WTC11 (cell line): ENCODE data around the gene TIMM10B. TPM values are rescaled to one million over a fixed set of nuclear protein-coding genes. Genes with fewer than 3 reads are reported as not detected.

Source experiments
- ATAC-seq: fragments of 200-7000 bp; cut with Tn5 transposase; 2 replicates; pipeline ENCODE4 v1.10.0; 2021; ENCODE audit warnings: mild to moderate bottlenecking, moderate library complexity
- CTCF ChIA-PET: fragments of 300-600 bp; sonication (Branson Sonifier 250); formaldehyde crosslinking; loops from one replicate; lab custom pipeline; 2021; ENCODE audit warnings: antibody characterized with exemption; lab: Charles Lee
- POLR2A ChIA-PET: fragments of 350-600 bp; sonication (Branson Sonifier 250); formaldehyde crosslinking; loops from one replicate; lab custom pipeline; 2021; ENCODE audit warnings: antibody characterized with exemption; lab: Charles Lee
- DNase-seq: peaks from one replicate; pipeline ENCODE4 v3.0.0; 2021; ENCODE audit warnings: low spot score
- H3K27ac Mint-ChIP-seq: 2 replicates; pipeline ENCODE4 v1.8.0; 2021; ENCODE audit warnings: mixed read lengths
- H3K27me3 Mint-ChIP-seq: 2 replicates; pipeline ENCODE4 v1.8.0; 2021; ENCODE audit warnings: low read depth, mild to moderate bottlenecking, moderate library complexity, mixed read lengths
- H3K36me3 Mint-ChIP-seq: 2 replicates; pipeline ENCODE4 v1.8.0; 2021; ENCODE audit warnings: mixed read lengths
- H3K4me1 Mint-ChIP-seq: 2 replicates; pipeline ENCODE4 v1.8.0; 2022; ENCODE audit warnings: mixed read lengths
- H3K4me3 Mint-ChIP-seq: 2 replicates; pipeline ENCODE4 v1.8.0; 2021; ENCODE audit warnings: mild to moderate bottlenecking, moderate library complexity, mixed read lengths
- H3K9me3 Mint-ChIP-seq: 2 replicates; pipeline ENCODE4 v1.8.0; 2021; ENCODE audit warnings: mixed read lengths
- ATF2 ChIP-seq: sonication (generic); formaldehyde crosslinking; IDR thresholded peaks from 2 replicates; pipeline ENCODE4 v1.8.1; 2022; ENCODE audit warnings: low read depth, missing genetic modification reagents, borderline replicate concordance
- ERG ChIP-seq: fragments of 250-450 bp; sonication (Bioruptor Pico); IDR thresholded peaks from 2 replicates; pipeline ENCODE4 v1.8.0; 2021; ENCODE audit warnings: mild to moderate bottlenecking
- ESRRA ChIP-seq: sonication (generic); formaldehyde crosslinking; IDR thresholded peaks from 2 replicates; pipeline ENCODE4 v1.8.1; 2022; ENCODE audit warnings: mild to moderate bottlenecking, missing genetic modification reagents, borderline replicate concordance
- FOXP1 ChIP-seq: sonication (generic); formaldehyde crosslinking; IDR thresholded peaks from 2 replicates; pipeline ENCODE4 v1.8.0; 2022; ENCODE audit warnings: missing genetic modification reagents, mild to moderate bottlenecking, moderate library complexity, borderline replicate concordance
- GRHL2 ChIP-seq: fragments of 250-450 bp; sonication (Bioruptor Pico); IDR thresholded peaks from 2 replicates; pipeline ENCODE4 v1.8.0; 2022; ENCODE audit warnings: mild to moderate bottlenecking, moderate library complexity; ENCODE audit not compliant: insufficient replicate concordance, severe bottlenecking
- HMGA2 ChIP-seq: fragments of 250-450 bp; sonication (Bioruptor Pico); IDR thresholded peaks from 2 replicates; pipeline ENCODE4 v1.4.0; 2021; ENCODE audit warnings: mild to moderate bottlenecking, moderate library complexity
- JUN ChIP-seq: sonication (generic); formaldehyde crosslinking; IDR thresholded peaks from 2 replicates; pipeline ENCODE4 v1.8.0; 2023; ENCODE audit warnings: mild to moderate bottlenecking, missing genetic modification reagents
- NFE2L1 ChIP-seq: sonication (generic); formaldehyde crosslinking; IDR thresholded peaks from 2 replicates; pipeline ENCODE4 v1.8.1; 2023; ENCODE audit warnings: missing genetic modification reagents
- NFYB ChIP-seq: sonication (generic); formaldehyde crosslinking; conservative IDR thresholded peaks from 2 replicates; pipeline ENCODE4 v1.8.0; 2022; ENCODE audit warnings: low read depth, missing genetic modification reagents
- NR1H2 ChIP-seq: sonication (generic); formaldehyde crosslinking; IDR thresholded peaks from 2 replicates; pipeline ENCODE4 v1.9.0; 2021; ENCODE audit warnings: mild to moderate bottlenecking, moderate library complexity, missing genetic modification reagents
- SOX15 ChIP-seq: fragments of 250-450 bp; sonication (Bioruptor Pico); IDR thresholded peaks from 2 replicates; pipeline ENCODE4 v1.9.0; 2021; ENCODE audit warnings: mild to moderate bottlenecking
- TP53 ChIP-seq: sonication (generic); formaldehyde crosslinking; IDR thresholded peaks from 2 replicates; pipeline ENCODE4 v1.8.1; 2023; ENCODE audit warnings: mild to moderate bottlenecking, missing genetic modification reagents
- ZNF512 ChIP-seq: sonication (generic); formaldehyde crosslinking; IDR thresholded peaks from 2 replicates; pipeline ENCODE4 v1.8.1; 2022; ENCODE audit warnings: missing genetic modification reagents, borderline replicate concordance
- total RNA-seq: library from RNA; stranded (reverse); gene quantifications from 3 replicates; pipeline ENCODE4 v1.2.3, GENCODE V29; 2021

TIMM10B gene
- total RNA-seq, 1 experiment from 2014 or later = 35.8 TPM

GRCh38 chr11:6468712-6469495 lies 12.4 kb upstream of the TIMM10B start:
- peak; percentile 99 for ATAC-seq
- Mint-ChIP-seq H3K4me1 (peaks cover 7% of the 10 kb centered on the region), H3K4me3 (no peak overlapping the region), H3K27me3 (peaks cover 12% of the 10 kb centered on the region), H3K9me3 (no peaks in the 10 kb centered on the region), H3K36me3 (no peaks in the 10 kb centered on the region), H3K27ac (no peak overlapping the region)
- ChIA-PET CTCF (interaction anchor here (0.8 to 1.8 kb wide), 20 partner anchors 9 to 286 kb away, joined by 3 to 33 read pairs (median 4); partner anchors contain the start of genes APBB1, ARFIP2, MRPL17 and TIMM10B), POLR2A (interaction anchor here (0.7 to 1.4 kb wide), 3 partner anchors 13 to 215 kb away, joined by 3 to 15 read pairs (median 7); partner anchors contain the start of genes ARFIP2, MRPL17 and TIMM10B)
- TF ChIP-seq NFE2L1 = 0 out of 2 replicates have a peak, but pooled peaks have one; percentile 32
- no peak for TF ChIP-seq ERG (CRISPR knock-in tag)
- TF ChIP-seq HMGA2 (CRISPR knock-in tag) = no peak
- TF ChIP-seq, all 79 proteins: peak for 1
- DNase-seq = peak; percentile 96

GRCh38 chr11:6469599-6469998 lies 11.7 kb upstream of the TIMM10B start:
- Mint-ChIP-seq H3K36me3 (no peaks in the 10 kb centered on the region), H3K4me3 (no peak overlapping the region), H3K4me1 (peaks cover 13% of the 10 kb centered on the region), H3K9me3 (no peaks in the 10 kb centered on the region), H3K27ac (no peak overlapping the region), H3K27me3 (peaks cover 12% of the 10 kb centered on the region)
- ATAC-seq = no peak
- TF ChIP-seq ZNF512 (CRISPR knock-in tag) = no peak
- TF ChIP-seq JUN (CRISPR knock-in tag) = no peak
- CTCF ChIA-PET = interaction anchor here (0.8 to 1.8 kb wide), 19 partner anchors 9 to 285 kb away, joined by 3 to 33 read pairs (median 4); partner anchors contain the start of genes ARFIP2, MRPL17 and TIMM10B
- POLR2A ChIA-PET = interaction anchor here (1.3 to 1.4 kb wide), 2 partner anchors 12 to 91 kb away, joined by 7 to 15 read pairs; partner anchors contain the start of genes ARFIP2 and TIMM10B
- no peak for DNase-seq

- Mint-ChIP-seq H3K4me3 (peak overlapping the region; percentile 79), H3K4me1 (peaks cover 28% of the 10 kb centered on the region), H3K36me3 (peaks cover 11% of the 10 kb centered on the region), H3K27ac (no peak overlapping the region), H3K27me3 (peaks cover 12% of the 10 kb centered on the region), H3K9me3 (no peaks in the 10 kb centered on the region)
- no peak for TF ChIP-seq NR1H2
- CTCF ChIA-PET = interaction anchor here (1.0 to 5.4 kb wide), 7 partner anchors 30 to 110 kb away, joined by 3 to 68 read pairs (median 8); partner anchors contain the start of gene APBB1
- ATAC-seq = no peak
- POLR2A ChIA-PET = interaction anchor here (2.0 kb wide), 1 partner anchor 8 kb away, joined by 7 read pairs; the partner anchor contains the start of genes ARFIP2 and TIMM10B
- no peak for DNase-seq
These were observed 8.4 kb upstream of the TIMM10B start for GRCh38 chr11:6472934-6473333.

GRCh38 chr11:6473451-6474412 lies 7.6 kb upstream of the TIMM10B start, which contains the start of gene TRIM3:
Gene TRIM3, minus strand, starts transcription at chr11:6473941. Its CDS starts 8,246 bp downstream, at chr11:6465695.
- POLR2A ChIA-PET = interaction anchor here (1.1 kb wide), 2 partner anchors 138 to 929 kb away, joined by 3 to 4 read pairs; partner anchors contain the start of gene TAF10
- peak within 1 kb of the TSS; percentile 79 for H3K4me3 Mint-ChIP-seq
- CTCF ChIA-PET = interaction anchor here (0.5 to 5.4 kb wide), 12 partner anchors 24 to 111 kb away, joined by 3 to 68 read pairs (median 6); partner anchors contain the start of genes APBB1 and DNHD1
- H3K9me3 Mint-ChIP-seq = no peaks in the 10 kb centered on the region
- H3K27me3 Mint-ChIP-seq = peaks cover 12% of the 10 kb centered on the region
- DNase-seq (peak; percentile 91), ATAC-seq (peak; percentile 49)
- peak within 1 kb of the TSS; percentile 93 for H3K27ac Mint-ChIP-seq
- H3K4me1 Mint-ChIP-seq = peaks cover 28% of the 10 kb centered on the region
- peaks cover 17% of the 10 kb centered on the region for H3K36me3 Mint-ChIP-seq
- TF ChIP-seq NFYB (CRISPR knock-in tag) (no peak), GRHL2 (no peak), SOX15 (no peak), ZNF512 (CRISPR knock-in tag) (no peak), FOXP1 (CRISPR knock-in tag) (0 out of 2 replicates have a peak, but pooled peaks have one; percentile 23), TP53 (no peak), JUN (CRISPR knock-in tag) (no peak), ESRRA (CRISPR knock-in tag) (0 out of 2 replicates have a peak, but pooled peaks have one; percentile 42), ATF2 (CRISPR knock-in tag) (no peak)
